Measurements from ENCODE around the gene PLD5.

GRCh38 chr1:242412921-242413320 lies 111.6 kb downstream of the PLD5 start:
- TF ChIP-seq, protein P1, sequence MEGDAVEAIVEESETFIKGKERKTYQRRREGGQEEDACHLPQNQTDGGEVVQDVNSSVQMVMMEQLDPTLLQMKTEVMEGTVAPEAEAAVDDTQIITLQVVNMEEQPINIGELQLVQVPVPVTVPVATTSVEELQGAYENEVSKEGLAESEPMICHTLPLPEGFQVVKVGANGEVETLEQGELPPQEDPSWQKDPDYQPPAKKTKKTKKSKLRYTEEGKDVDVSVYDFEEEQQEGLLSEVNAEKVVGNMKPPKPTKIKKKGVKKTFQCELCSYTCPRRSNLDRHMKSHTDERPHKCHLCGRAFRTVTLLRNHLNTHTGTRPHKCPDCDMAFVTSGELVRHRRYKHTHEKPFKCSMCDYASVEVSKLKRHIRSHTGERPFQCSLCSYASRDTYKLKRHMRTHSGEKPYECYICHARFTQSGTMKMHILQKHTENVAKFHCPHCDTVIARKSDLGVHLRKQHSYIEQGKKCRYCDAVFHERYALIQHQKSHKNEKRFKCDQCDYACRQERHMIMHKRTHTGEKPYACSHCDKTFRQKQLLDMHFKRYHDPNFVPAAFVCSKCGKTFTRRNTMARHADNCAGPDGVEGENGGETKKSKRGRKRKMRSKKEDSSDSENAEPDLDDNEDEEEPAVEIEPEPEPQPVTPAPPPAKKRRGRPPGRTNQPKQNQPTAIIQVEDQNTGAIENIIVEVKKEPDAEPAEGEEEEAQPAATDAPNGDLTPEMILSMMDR (conservative IDR thresholded peaks at IDR 0.05 in 1 of 2, IDR thresholded peaks at IDR 0.05 in 1 of 2; ENCODE audit: extremely low read depth in 1 of 2, insufficient read depth in 1 of 2, low read depth in 1 of 2, low read length in 2 of 2), result no peak
- no peak for TF ChIP-seq EZH2 (IDR thresholded peaks at IDR 0.05; ENCODE audit: borderline replicate concordance, low read length)
